Neural cell (in vitro differentiated cells): ENCODE measurements around the gene ZIC3. TPM values are rescaled to one million over a fixed set of nuclear protein-coding genes. Genes with fewer than 3 reads are reported as not detected.

Experiments
- H2AFZ ChIP-seq: fragments of 200-600, 300-800 bp; sonication (generic), shearing (Covaris generic); 2 replicates; pipeline ENCODE4 v1.6.0; 2014; ENCODE audit warnings: low read depth, mild to moderate bottlenecking, antibody characterized with exemption, low read length, moderate library complexity
- H3F3A ChIP-seq: fragments of 200-600 bp; shearing (Covaris generic); 2 replicates; pipeline ENCODE4 v1.6.1; 2016; ENCODE audit warnings: mild to moderate bottlenecking, moderate library complexity, mixed read lengths, antibody characterized with exemption, low read length; ENCODE audit not compliant: insufficient read depth, poor library complexity, severe bottlenecking
- H3K27ac ChIP-seq: fragments of 200-600, 300-800 bp; sonication (generic), shearing (Covaris generic); 2 replicates; pipeline ENCODE4 v1.5.1; 2014; ENCODE audit warnings: mild to moderate bottlenecking, low read length, moderate library complexity
- H3K27me3 ChIP-seq: fragments of 300-800, 200-600 bp; sonication (generic), shearing (Covaris generic); 2 replicates; pipeline ENCODE4 v1.6.0; 2014; ENCODE audit warnings: mild to moderate bottlenecking, low read depth, low read length, moderate library complexity; ENCODE audit not compliant: insufficient read depth
- H3K36me3 ChIP-seq: fragments of 300-800, 200-600 bp; sonication (generic), shearing (Covaris generic); 2 replicates; pipeline ENCODE4 v1.5.1; 2014; ENCODE audit warnings: mild to moderate bottlenecking, antibody characterized with exemption, low read length, moderate library complexity; ENCODE audit not compliant: insufficient read depth
- H3K4me2 ChIP-seq: fragments of 300-800, 200-600 bp; sonication (generic), shearing (Covaris generic); 2 replicates; pipeline ENCODE4 v1.6.0; 2014; ENCODE audit warnings: mild to moderate bottlenecking, low read length
- H3K4me3 ChIP-seq: fragments of 300-800, 200-600 bp; sonication (generic), shearing (Covaris generic); 2 replicates; pipeline ENCODE4 v1.5.1; 2014; ENCODE audit warnings: mild to moderate bottlenecking, low read length, moderate library complexity
- H3K79me2 ChIP-seq: fragments of 200-600 bp; shearing (Covaris generic); replicated peaks from 2 replicates; pipeline ENCODE4 v1.6.0; 2014; ENCODE audit warnings: mild to moderate bottlenecking, low read length, moderate library complexity; ENCODE audit not compliant: insufficient read depth
- H3K9ac ChIP-seq: fragments of 300-800, 200-600 bp; sonication (generic), shearing (Covaris generic); 2 replicates; pipeline ENCODE4 v1.6.1; 2016; ENCODE audit warnings: mild to moderate bottlenecking, low read length, mixed read lengths
- H3K9me2 ChIP-seq: fragments of 200-600 bp; shearing (Covaris generic); 2 replicates; pipeline ENCODE4 v1.6.1; 2016; ENCODE audit warnings: mild to moderate bottlenecking, low read length, mixed read lengths; ENCODE audit not compliant: insufficient read depth
- H3K9me3 ChIP-seq: fragments of 200-600, 300-800 bp; sonication (generic), shearing (Covaris generic); 2 replicates; pipeline ENCODE4 v1.6.1; 2016; ENCODE audit warnings: mild to moderate bottlenecking, mixed run types, low read length, moderate library complexity, mixed read lengths
- H4K20me1 ChIP-seq: fragments of 200-600 bp; shearing (Covaris generic); 2 replicates; pipeline ENCODE4 v1.6.1; 2016; ENCODE audit warnings: mild to moderate bottlenecking, mixed run types; ENCODE audit not compliant: insufficient read depth
- EP300 ChIP-seq: fragments of 450-650 bp; conservative IDR thresholded peaks from 2 replicates; pipeline ENCODE4 v1.6.1; 2014; ENCODE audit warnings: antibody characterized with exemption, mild to moderate bottlenecking, moderate library complexity; ENCODE audit not compliant: poor library complexity, severe bottlenecking
- EZH2 ChIP-seq: fragments of 200-600, 300-800 bp; shearing (Covaris generic), sonication (generic); IDR thresholded peaks from 2 replicates; pipeline ENCODE4 v1.6.1; 2014; ENCODE audit warnings: antibody characterized with exemption, low read length, borderline replicate concordance, mild to moderate bottlenecking; ENCODE audit not compliant: insufficient read depth, poor library complexity, severe bottlenecking
- MXI1 ChIP-seq: fragments of 450-650 bp; conservative IDR thresholded peaks from 2 replicates; pipeline ENCODE4 v1.6.1; 2014; ENCODE audit warnings: antibody characterized with exemption, mild to moderate bottlenecking; ENCODE audit not compliant: poor library complexity, severe bottlenecking
- POLR2AphosphoS5 ChIP-seq: IDR thresholded peaks from 2 replicates; pipeline ENCODE4 v1.6.1; 2012
- RAD21 ChIP-seq: fragments of 450-650 bp; conservative IDR thresholded peaks from 2 replicates; pipeline ENCODE4 v1.6.1; 2014; ENCODE audit warnings: antibody characterized with exemption, mild to moderate bottlenecking, moderate library complexity
- SMC3 ChIP-seq: fragments of 450-650 bp; conservative IDR thresholded peaks from 2 replicates; pipeline ENCODE4 v1.6.1; 2014; ENCODE audit warnings: antibody characterized with exemption, mild to moderate bottlenecking, moderate library complexity; ENCODE audit not compliant: poor library complexity
- TAF1 ChIP-seq: IDR thresholded peaks from 2 replicates; pipeline ENCODE4 v1.6.1; 2012; ENCODE audit warnings: low read depth
- polyA minus RNA-seq: library from RNA; depleted of rRNA, polyadenylated mRNA; stranded (reverse); fragments of >200 nt; gene quantifications from 2 replicates; pipeline ENCODE4 v1.2.3, GENCODE V29; 2014
- polyA plus RNA-seq: library from polyadenylated mRNA; depleted of rRNA; stranded (reverse); fragments of >200 nt; gene quantifications from 2 replicates; pipeline ENCODE4 v1.2.3, GENCODE V29; 2014
- TF ChIP-seq, protein P1 (sequence below): fragments of 450-650 bp; IDR thresholded peaks from 2 replicates; pipeline ENCODE4 v1.5.1; 2014; ENCODE audit warnings: antibody characterized with exemption, mild to moderate bottlenecking, moderate library complexity; ENCODE audit not compliant: poor library complexity, severe bottlenecking
- TF ChIP-seq, protein P2 (sequence below): IDR thresholded peaks from 2 replicates; pipeline ENCODE4 v1.6.1; 2012; ENCODE audit warnings: borderline replicate concordance

Gene ZIC3
- 3.7 and 6.6 TPM in 2 replicates for polyA plus RNA-seq
- 8.8 and 13.3 TPM in 2 replicates for polyA minus RNA-seq

DNA sequence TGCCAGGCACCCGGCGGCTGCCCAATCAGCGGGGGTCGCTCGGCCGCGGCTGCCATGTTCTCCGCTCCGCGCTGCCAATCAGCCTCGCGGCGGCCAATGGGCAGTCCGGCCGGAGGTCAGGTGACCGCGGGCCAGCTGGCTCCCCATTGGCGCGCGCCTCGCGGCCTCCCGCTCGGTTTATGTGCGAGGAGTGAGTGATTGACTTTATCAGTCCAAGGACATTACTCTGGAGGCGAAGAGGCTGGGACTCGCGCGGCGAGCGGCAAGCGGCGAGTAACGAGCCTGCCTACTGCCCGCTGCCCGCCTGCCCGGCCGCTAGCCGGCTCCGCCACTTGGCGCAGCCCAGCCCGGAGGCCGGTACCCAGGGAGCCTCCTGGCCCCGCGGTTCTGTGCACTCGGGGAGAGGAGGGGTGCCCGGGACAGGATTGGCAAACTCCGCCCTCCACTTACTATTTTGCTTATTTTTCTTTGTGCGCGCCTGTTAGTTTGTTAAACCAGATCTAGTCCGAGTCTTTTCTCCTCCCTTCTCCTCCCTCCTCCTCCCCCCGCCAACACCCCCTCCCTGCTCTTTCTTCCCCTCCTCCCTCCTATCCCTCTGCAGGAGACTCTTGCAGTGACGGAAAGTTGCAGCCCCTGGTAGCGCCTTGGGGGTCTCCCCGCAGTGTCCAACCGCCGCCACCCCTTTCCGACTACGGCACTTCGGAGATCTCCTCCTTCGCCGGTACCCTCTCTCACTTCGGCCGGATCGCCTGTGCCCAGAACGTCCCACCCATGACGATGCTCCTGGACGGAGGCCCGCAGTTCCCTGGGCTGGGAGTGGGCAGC is at the start of gene ZIC3:
ZIC3 (plus strand) TSS at position 207 of the 825 bp plus-strand sequence; CDS start at position 772, 565 bp downstream.
- no peak within 1 kb of the TSS for H2AFZ ChIP-seq
- H4K20me1 ChIP-seq: no peaks in the 10 kb centered on the region
- H3K27ac ChIP-seq: peak within 1 kb of the TSS; percentile 31
- no peak within 1 kb of the TSS for H3K4me2 ChIP-seq
- peak within 1 kb of the TSS; percentile 69 for H3K4me3 ChIP-seq
- peak within 1 kb of the TSS; percentile 62 for H3K9ac ChIP-seq
- peaks cover 79% of the 10 kb centered on the region for H3K27me3 ChIP-seq
- H3K36me3 ChIP-seq: no peaks in the 10 kb centered on the region
- peaks cover 26% of the 10 kb centered on the region for H3K79me2 ChIP-seq
- H3K9me3 ChIP-seq: no peaks in the 10 kb centered on the region
- TF ChIP-seq MXI1: no peak
- TF ChIP-seq, protein P1, sequence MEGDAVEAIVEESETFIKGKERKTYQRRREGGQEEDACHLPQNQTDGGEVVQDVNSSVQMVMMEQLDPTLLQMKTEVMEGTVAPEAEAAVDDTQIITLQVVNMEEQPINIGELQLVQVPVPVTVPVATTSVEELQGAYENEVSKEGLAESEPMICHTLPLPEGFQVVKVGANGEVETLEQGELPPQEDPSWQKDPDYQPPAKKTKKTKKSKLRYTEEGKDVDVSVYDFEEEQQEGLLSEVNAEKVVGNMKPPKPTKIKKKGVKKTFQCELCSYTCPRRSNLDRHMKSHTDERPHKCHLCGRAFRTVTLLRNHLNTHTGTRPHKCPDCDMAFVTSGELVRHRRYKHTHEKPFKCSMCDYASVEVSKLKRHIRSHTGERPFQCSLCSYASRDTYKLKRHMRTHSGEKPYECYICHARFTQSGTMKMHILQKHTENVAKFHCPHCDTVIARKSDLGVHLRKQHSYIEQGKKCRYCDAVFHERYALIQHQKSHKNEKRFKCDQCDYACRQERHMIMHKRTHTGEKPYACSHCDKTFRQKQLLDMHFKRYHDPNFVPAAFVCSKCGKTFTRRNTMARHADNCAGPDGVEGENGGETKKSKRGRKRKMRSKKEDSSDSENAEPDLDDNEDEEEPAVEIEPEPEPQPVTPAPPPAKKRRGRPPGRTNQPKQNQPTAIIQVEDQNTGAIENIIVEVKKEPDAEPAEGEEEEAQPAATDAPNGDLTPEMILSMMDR: no peak
- TF ChIP-seq, protein P2, sequence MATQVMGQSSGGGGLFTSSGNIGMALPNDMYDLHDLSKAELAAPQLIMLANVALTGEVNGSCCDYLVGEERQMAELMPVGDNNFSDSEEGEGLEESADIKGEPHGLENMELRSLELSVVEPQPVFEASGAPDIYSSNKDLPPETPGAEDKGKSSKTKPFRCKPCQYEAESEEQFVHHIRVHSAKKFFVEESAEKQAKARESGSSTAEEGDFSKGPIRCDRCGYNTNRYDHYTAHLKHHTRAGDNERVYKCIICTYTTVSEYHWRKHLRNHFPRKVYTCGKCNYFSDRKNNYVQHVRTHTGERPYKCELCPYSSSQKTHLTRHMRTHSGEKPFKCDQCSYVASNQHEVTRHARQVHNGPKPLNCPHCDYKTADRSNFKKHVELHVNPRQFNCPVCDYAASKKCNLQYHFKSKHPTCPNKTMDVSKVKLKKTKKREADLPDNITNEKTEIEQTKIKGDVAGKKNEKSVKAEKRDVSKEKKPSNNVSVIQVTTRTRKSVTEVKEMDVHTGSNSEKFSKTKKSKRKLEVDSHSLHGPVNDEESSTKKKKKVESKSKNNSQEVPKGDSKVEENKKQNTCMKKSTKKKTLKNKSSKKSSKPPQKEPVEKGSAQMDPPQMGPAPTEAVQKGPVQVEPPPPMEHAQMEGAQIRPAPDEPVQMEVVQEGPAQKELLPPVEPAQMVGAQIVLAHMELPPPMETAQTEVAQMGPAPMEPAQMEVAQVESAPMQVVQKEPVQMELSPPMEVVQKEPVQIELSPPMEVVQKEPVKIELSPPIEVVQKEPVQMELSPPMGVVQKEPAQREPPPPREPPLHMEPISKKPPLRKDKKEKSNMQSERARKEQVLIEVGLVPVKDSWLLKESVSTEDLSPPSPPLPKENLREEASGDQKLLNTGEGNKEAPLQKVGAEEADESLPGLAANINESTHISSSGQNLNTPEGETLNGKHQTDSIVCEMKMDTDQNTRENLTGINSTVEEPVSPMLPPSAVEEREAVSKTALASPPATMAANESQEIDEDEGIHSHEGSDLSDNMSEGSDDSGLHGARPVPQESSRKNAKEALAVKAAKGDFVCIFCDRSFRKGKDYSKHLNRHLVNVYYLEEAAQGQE: peak; percentile 40
- no peak for TF ChIP-seq SMC3
- TF ChIP-seq EZH2: no peak
- TF ChIP-seq POLR2AphosphoS5: peak; percentile 63
- no peak for TF ChIP-seq TAF1
- no peak for TF ChIP-seq RAD21
- no peak for TF ChIP-seq EP300
- H3K9me2 ChIP-seq: no peaks in the 10 kb centered on the region
- no peaks in the 10 kb centered on the region for H3F3A ChIP-seq

DNA sequence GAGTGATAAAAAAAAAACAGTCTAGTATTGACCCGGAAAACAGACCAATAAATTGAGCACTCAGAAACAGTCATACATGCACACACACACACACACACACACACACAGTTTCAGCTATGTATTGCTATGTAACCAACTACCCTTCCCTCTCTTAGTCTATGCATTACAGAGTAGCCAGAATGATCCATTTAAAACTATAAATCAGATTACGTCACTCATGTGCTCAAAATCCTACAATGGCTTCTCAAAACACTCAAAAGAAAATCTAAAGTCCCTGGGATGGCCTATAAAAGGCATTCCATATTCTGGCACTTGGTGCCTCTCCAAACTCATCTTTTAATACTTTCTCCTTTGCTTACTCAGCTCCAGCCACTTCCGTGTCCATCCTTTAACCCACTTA is 46.5 kb upstream of the ZIC3 start:
- no peaks in the 10 kb centered on the region for H3F3A ChIP-seq
- no peaks in the 10 kb centered on the region for H3K9me3 ChIP-seq
- H3K36me3 ChIP-seq: no peaks in the 10 kb centered on the region
- H3K79me2 ChIP-seq: no peaks in the 10 kb centered on the region
- no peaks in the 10 kb centered on the region for H3K27me3 ChIP-seq
- H2AFZ ChIP-seq: no peak overlapping the region
- no peaks in the 10 kb centered on the region for H3K9me2 ChIP-seq
- TF ChIP-seq, protein P2: no peak
- TF ChIP-seq RAD21: no peak
- no peak overlapping the region for H3K4me3 ChIP-seq
- H3K4me2 ChIP-seq: no peak overlapping the region
- no peak overlapping the region for H3K9ac ChIP-seq
- H3K27ac ChIP-seq: no peak overlapping the region
- H4K20me1 ChIP-seq: no peaks in the 10 kb centered on the region
